GM18502 (cell line): ENCODE measurements around the gene NFE2.

ENCODE experiments used
- ATAC-seq: cut with Tn5 transposase; IDR thresholded peaks from one replicate; pipeline ENCODE4 v1.9.1; 2021; ENCODE audit warnings: mild to moderate bottlenecking; ENCODE audit not compliant: unreplicated experiment, poor library complexity

Gene NFE2

GRCh38 chr12:54311051-54311450, 10.2 kb upstream of the NFE2 start:
- no peak for ATAC-seq

GRCh38 chr12:54306925-54307741, 6.3 kb upstream of the NFE2 start:
- no peak for ATAC-seq

DNA sequence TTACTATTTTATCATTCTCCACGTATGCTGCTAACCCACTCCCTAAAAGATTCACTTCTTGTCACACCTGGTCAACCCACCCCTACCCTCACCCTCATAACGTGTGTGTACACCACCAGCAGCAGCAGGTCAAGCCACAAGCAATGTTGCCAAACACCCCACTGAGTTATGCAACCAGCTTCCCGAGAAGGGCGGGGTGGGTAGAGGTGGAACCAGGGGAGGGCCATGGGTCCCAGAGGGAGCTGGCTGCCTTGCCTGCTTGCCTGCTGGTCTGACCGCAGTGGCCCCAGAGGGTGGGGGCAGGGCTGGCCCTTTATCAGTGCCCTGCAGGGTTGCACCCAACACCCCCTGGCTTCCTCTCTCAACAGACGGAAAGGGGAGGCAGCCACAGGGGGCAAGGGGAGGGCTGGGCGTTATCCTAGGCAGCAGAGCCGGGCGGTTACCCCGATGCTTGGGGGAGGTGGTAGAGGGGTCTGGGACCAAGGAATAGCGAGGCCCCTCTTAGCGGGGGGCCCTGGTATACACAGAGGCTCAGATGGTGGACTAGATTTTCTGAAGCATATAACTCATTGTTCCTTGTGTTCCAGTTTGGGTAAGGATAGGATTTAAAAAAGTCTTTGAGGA, 3.5 kb upstream of the NFE2 start:
- no peak for ATAC-seq

DNA sequence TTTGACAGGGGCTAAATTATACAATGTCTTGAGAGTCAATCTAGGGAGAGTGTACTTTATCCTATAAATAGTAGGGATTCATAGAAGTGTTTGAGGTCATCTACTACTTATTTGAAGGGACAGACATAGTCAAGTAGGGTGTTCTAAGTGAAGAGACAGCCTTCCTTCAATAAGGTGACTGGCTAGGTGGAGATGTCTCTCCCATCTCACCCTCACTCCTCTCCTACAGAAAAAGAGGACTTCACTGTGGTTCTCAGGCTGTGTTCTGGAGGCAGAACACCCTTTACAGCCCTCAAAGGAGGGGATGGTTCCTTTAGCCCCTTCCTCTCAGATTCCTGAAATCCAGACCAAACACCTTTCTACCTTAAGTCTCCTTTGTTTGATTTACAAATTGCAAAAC, 2.8 kb upstream of the NFE2 start:
- ATAC-seq, result no peak

DNA sequence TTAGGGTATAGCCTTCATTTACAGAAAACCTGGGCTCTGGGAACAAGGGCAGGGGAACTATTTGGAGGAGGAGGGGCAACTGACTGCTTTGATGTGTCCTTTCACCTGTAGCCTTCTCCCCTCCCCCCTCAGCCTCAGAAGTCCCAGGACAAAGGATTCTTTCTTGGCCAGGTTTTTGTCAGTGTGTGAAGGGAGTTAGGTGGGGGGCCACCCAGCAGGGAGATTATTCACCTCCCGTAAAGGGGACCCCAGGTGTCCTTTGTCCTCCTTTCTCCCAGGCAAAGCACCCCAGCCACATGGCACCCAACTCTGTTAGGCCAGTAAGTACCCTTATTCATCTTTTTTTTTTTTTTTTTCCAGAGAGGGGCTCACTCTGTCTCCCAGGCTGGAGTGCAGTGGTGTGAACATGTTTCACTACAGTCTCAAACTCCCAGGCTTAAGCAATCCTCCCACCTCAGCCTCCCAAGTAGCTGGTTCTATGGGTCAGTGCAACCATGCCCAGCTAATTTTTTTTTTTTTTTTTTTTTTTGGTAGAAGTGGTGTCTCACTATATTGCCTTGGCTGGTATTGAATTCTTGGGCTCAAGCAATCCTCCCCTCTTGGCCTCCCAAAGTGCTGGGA, 723 bp upstream of the NFE2 start:
- no peak for ATAC-seq

DNA sequence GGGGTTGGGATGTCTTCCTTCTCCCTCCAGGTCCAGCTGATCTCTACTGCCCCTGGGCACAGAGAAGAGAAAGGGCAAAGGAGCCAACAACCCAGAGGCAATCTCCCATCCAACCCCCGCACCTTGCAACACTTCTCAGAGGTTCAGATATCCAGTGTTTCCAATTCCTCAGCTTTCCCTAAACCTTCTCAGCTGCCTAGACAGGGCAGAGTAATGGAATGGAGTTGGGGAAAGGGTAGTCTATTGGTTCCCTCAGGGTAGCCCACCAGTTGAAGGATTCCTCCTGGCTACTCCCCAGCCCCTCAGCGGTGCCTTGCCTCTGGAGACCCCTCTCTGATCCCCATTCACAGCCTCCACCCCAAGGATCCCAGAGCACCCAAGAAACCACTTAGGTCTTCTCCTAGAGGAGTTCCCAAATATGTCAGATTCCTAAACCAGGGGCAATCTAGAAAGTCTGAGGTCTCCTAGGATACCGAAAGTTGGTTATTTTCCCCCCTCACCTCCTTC, 537 bp downstream of the NFE2 start:
- ATAC-seq, result no peak

DNA sequence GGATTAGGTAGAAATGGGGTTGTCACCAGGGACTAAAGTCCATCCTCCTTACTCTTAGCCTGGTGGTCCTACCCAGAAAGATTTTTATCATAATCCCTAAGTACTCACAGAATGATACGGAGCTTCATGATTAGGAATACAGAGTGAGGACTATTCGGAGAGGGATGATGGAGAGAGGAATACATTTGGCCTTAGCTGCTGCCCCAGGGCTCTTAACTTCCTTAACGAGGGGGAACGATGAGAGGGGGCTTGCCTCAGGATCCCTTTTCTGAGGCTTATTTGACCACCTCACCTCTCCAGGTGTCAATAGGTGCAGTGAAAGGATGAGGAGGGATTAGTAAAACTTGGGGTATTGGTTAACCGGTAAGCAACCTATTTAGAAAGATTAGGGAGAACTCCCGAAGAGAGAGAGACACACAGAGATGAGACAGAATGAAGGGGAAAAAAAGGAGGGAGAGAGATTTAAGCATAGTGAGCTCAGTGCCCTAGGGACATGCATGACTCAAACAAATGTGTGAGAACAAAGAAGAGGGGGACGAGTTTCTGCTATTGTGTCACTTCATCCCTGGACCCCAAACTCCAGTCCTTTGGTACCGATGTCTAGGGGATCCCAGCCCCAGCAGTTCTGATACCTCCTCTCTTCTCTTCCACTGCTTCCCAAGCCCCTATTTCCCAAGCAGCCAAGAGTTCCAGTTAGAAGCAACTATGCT, 1.1 kb downstream of the NFE2 start:
- no peak for ATAC-seq

DNA sequence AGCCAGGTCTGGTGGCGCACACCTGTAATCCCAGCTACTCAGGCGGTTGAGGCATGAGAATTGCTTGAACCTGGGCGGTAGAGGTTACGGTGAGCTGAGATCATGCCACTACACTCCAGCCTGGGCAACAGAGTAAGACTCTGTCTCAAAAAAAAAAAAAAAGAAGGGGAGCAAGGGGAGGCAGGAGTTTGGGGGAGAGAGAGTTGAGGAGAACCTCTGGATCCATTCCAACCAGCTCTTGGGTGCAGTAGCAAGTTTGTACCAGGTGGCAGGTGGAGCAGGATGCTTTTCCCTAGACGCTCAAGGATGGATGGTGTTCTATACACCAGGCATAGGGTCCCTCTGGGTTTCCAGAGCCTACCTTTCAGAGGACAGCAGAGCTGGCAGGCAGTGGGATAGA, 1.9 kb downstream of the NFE2 start:
- no peak for ATAC-seq

DNA sequence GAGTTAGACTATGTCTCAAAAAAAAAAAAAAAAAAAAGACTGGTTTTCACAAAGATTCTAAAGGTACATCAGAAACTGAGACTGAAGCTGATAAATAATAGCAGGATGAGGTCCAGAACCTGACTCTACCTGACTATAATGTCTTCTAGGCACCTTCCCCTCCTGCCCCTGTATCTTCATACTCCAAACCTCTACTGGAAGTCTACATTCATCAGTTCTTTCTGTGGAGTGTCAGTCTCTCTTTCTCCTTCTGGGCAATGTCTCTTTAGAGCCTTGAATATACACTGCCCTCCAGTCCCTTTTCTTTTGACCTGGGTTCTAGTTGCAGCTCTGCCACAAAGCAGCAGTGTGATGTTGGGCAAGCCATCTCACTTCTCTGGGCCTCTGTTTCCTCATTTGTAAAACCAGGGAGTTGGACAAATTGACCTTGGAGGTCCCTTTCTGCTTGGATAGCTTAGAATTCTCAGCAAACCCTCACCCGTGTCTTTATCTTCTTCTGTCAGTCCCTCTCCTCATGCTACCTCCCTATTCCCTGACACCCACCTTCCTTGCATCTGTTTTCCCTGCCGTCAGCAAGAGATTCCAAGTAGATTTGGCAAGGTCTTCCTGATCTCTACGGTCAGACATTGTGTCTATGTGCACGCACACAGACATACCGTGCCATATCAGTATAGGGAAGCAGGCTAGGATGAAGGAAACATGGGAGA, 4.3 kb downstream of the NFE2 start:
- ATAC-seq, result no peak

- no peak for ATAC-seq
Measured at GRCh38 chr12:54294953-54295566, 5.8 kb downstream of the NFE2 start.

DNA sequence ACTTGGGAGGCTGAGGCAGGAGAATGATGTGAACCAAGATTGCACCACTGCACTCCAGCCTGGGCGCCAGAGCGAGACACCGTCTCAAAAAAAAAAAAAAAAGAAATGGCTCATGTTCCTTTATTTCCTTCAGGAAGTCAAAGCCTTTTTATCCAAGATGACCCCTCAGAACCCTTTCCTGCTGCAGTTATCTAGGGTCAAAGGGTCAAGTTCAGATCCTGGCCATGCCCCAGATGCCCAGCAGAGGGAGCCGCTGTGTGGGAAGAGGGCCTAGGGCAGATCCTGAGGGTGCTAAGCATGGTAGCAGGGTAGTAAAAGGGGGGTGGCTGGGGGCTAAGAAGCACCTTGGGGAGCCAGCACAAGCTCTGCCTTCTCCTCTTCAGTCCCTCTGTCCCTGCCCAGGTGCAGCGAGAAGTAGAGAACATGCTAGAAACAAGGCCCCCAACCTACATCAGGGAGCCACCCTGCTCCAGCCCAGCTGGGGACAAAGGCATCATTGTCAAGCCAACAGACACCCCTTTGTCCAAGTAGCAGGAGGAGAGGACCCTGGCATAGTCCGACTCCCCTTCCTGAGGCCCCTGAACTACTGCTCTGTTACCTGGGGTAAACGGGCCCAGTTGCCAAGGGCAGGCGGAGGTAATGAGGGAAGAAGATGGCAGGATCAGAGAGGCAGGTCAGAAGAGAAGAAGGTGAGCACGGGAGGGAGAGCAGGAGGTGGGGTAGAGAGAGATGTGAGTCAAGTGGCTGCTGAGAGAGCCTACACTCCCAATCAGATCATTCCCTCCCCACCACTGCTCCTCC, 6.5 kb downstream of the NFE2 start:
- peak; percentile 54 for ATAC-seq

DNA sequence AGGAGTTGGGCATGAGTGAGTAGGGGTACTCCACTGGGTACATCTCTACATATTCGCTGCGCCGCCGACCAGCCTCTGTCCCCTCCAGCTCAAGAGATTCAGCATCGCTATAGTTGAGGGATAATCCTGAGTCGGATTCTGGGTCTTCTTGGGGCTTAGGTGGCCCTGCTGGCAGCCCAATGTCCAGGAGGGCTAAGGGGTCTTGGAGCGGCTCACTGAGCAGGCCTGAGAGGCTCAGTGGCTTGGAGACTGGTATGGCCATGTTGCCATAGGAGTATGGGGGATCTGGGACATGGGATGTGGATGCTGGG, 7.9 kb downstream of the NFE2 start:
- no peak for ATAC-seq

DNA sequence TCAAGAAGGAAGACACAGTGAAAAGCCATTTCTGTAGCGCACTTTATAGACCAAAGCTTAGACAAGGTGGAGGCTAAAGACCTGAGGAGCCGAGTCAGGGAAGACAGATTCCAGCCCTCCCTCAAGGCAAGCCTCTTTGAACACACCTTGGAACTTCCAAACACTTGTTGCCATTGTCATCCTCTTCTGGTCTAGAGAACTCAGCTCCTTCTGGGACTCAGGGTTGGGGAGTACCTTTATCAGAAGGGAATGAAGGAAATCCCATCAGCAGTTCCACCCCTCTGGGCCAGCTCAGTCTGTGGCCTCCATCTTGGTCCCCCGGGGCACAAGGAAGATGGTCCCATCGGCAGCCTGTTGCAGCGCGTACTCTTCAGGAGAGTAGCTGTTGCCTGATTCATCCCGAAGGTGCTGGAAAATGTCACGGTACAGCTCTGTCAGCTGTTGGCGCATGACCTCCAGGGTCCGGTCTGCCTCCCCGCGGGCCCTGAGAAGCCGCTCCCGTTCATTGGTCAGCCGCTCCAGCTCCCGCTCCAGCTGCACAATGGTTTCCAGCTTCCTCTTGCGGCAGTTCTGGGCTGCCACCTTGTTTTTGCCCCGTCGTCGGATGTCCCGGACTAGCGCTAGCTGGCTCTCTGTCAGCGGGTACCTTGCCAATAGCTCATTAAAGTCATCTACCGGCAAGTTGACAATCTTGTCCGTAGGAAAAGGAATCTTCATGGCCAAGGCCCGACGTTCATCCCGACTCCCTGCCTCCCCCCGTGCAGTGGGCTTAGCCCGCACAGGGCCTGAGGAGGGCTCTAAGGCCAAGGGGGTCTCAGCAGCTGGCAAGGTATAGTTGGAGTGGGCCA, 8.5 kb downstream of the NFE2 start:
- no peak for ATAC-seq

GRCh38 chr12:54287261-54288157, 13.3 kb downstream of the NFE2 start:
- no peak for ATAC-seq

DNA sequence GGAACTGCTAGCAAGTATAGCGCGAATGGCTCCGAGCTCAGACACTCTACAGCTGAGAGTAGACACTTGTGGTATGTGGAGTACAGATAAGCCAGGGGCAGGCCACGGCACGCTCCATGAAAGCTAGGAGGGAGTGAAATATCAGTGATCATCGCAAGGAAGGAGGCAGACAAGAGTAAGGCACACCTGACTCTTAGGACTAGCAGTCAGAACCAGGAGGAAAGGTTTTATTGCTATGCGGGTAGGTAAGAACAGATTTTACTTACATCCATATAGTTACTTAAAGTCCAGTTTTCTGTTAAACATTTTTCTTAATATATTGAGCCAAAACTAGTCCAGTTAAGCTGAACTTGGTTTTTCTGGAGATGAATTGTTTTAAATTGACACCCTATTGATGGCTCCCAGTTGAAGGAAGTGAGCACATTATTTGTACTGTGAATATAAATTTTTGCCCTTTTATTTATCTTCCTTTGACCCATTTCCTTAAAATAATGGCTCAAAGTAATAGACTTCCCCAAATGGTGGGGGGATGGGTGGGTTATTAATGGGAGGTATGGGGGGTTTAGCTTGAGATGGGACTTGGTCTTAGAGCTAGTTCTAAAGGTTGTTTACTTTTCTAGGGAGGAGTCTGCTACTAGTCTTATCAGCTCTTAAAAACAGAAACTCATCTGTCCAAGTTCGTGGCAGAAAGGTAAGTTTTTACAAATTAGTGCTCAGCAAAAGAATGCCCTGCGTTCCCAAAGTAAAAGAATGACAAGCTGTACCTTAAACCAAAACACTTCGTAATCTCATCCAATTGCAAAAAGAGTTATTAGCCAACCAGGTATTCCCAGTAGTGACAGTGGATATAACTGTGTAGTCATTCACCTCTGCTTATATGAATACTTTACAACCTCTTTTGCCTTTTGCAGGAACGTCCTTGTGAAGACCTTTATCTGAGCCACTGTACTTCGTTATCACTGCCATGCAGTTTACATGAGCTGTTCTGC, 14.5 kb downstream of the NFE2 start:
- ATAC-seq, result no peak
